ENCODE data around the gene DSTN. TPM values are rescaled to one million over a fixed set of nuclear protein-coding genes. Genes with fewer than 3 reads are reported as not detected.

Gene DSTN
- total RNA-seq = 20.2 TPM

- peak; percentile 71 to 85 (median 83) for DNase-seq (ENCODE audit: low read depth in 2 of 3, low spot score in 2 of 3)
Observed at GRCh38 chr20:17569616-17570346, at the start of gene DSTN. Gene DSTN (plus strand): TSS chr20:17570075. CDS start chr20:17570209, 134 bp downstream.

DNA sequence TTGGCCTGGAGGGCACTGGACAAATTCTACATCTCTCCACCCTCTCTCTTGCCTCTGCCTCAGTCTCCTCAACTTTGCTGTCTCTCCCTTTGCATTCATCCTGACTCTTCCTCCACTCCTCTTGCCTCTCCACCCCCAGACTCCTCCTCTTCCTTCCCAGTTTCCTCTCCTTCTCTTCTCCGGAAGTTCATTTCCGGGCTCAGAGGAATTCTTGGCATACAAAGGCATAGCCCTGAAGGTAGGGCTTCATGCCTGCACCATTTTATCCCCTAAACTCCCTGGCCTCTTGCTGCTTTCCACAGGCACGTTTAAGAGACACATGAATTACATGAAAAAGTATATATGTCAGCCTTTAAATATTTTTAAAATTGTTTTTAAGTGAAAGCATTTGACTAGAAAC, 49.3 kb upstream of the DSTN start:
- no peak for DNase-seq (ENCODE audit: low read depth in 2 of 3, low spot score in 2 of 3)

DNA sequence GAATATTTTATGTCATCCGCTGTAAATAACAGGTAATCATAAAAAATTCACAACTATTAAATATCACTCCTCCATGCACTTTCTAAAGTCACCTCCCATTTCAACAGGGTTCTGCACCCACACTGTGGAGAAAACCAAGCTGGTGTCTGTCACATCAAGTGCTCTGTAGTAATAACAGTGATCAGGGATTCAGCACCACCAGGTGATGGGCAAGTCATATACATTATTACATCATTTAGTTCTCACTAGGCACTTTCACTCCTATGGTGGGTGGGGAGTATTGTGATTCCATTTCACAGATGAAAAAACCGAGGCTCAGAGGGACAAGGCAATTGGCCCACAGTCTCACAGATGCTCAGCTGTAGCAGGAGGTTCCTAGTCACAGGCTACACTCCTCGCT, 47.3 kb upstream of the DSTN start:
- no peak for DNase-seq (ENCODE audit: low read depth in 2 of 3, low spot score in 2 of 3)

GRCh38 chr20:17523326-17523725, 46.5 kb upstream of the DSTN start:
- no peak for DNase-seq (ENCODE audit: low read depth in 2 of 3, low spot score in 2 of 3)

DNA sequence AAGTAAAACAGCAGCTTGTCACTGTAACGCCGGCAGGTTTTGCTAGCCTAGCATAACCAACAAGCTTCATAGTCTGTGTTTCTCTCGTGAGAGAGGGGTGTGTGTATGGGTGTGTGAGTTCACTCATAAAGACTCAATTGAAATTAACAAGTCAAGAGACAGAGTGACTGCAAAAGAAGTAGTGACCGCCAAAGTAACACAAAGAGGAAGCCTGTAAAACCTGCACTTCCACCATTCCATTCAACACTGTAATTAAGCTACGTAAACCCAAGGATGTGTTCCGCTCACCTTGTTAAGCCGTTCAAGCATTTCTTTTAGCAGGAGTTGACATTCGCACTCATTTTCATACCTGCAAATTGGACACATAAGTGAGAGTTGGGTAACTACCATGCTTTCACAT, 45.3 kb upstream of the DSTN start:
- no peak for DNase-seq (ENCODE audit: low read depth in 2 of 3, low spot score in 2 of 3)

GRCh38 chr20:17525132-17525531, 44.7 kb upstream of the DSTN start:
- DNase-seq (ENCODE audit: low read depth in 2 of 3, low spot score in 2 of 3) = no peak

DNA sequence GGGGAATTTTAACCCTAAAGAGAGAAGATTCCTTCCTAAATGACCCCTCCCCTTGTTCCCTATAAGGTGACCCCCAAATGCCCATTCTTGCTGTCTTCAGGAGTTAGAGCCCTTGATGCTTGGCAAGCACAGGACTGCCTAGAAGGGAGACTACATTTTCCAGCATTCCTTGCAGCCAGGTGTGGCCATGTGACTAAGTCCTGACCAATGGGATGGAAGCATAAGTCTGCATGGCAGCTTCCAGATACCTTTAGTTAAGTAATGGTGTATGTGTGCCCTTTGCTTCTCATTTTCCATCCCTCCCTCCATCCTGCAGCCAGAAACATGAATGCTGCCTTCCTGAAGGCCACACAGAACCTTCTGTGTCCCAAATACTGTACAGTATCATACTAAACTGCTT, 44.2 kb upstream of the DSTN start:
- peak in 2 of 3 donors; percentile 15 to 32 for DNase-seq (ENCODE audit: low read depth in 2 of 3, low spot score in 2 of 3)

DNA sequence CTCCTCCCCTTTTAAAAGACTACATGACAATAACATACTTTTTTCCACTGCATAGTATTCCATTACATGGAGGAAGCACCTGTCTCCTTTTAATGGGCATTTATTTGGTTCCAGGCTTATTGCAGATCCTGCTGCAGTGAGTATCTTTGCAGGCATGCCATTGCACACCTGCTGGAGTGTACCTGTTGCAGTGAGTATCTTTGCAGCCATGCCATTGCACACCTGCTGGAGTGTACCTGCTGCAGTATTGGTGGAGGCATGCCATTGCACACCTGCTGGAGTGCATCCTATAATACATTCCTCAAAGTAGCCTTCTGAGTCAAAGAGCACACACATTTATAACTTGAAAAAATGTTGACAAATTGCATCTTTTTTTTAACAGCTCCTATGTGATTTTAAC, 40.3 kb upstream of the DSTN start:
- no peak for DNase-seq (ENCODE audit: low read depth in 2 of 3, low spot score in 2 of 3)

- no peak for DNase-seq (ENCODE audit: low read depth in 2 of 3, low spot score in 2 of 3)
Observed at GRCh38 chr20:17530153-17530552, 39.7 kb upstream of the DSTN start.

GRCh38 chr20:17530716-17531664, 38.9 kb upstream of the DSTN start, which contains the start of gene BFSP1:
Gene BFSP1 (minus strand): TSS chr20:17531379. CDS start chr20:17531329, 50 bp downstream.
- peak in 2 of 3 donors; percentile 51 to 59 for DNase-seq (ENCODE audit: low read depth in 2 of 3, low spot score in 2 of 3)

- DNase-seq (ENCODE audit: low read depth in 2 of 3, low spot score in 2 of 3) = no peak
Observed at GRCh38 chr20:17531665-17532025, 38.2 kb upstream of the DSTN start.

- DNase-seq (ENCODE audit: low read depth in 2 of 3, low spot score in 2 of 3) = peak in 1 of 3 donors; percentile 16
Observed at GRCh38 chr20:17533396-17533795, 36.5 kb upstream of the DSTN start.

GRCh38 chr20:17534077-17534476, 35.8 kb upstream of the DSTN start:
- no peak for DNase-seq (ENCODE audit: low read depth in 2 of 3, low spot score in 2 of 3)

DNA sequence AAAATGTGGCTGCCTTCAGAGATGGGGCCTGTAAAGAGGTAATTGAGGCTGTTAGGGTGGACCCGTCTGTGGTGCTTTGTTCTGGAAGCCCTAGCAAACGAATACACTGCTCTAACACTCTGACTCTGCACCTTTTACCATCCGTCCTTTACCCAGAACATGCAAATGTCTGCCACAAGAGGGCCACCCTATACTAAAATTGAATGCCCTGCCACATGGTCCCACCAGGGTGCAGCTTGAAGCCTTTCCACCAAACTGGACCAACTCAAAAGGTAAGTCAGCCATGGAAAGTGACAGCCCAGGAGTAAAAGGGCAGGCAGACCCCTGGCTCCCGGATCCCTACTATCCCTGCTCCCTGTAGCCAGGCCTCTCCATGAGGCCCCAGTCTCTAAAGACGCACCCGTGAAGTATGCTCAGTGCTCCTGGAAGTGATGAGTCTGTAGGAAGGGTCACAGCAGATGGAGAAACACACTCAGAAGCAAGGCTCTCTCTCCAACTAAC, 32.9 kb upstream of the DSTN start:
- peak; percentile 29 to 85 (median 68) for DNase-seq (ENCODE audit: low read depth in 2 of 3, low spot score in 2 of 3)

- DNase-seq (ENCODE audit: low read depth in 2 of 3, low spot score in 2 of 3) = no peak
Observed at GRCh38 chr20:17537959-17538358, 31.9 kb upstream of the DSTN start.

DNA sequence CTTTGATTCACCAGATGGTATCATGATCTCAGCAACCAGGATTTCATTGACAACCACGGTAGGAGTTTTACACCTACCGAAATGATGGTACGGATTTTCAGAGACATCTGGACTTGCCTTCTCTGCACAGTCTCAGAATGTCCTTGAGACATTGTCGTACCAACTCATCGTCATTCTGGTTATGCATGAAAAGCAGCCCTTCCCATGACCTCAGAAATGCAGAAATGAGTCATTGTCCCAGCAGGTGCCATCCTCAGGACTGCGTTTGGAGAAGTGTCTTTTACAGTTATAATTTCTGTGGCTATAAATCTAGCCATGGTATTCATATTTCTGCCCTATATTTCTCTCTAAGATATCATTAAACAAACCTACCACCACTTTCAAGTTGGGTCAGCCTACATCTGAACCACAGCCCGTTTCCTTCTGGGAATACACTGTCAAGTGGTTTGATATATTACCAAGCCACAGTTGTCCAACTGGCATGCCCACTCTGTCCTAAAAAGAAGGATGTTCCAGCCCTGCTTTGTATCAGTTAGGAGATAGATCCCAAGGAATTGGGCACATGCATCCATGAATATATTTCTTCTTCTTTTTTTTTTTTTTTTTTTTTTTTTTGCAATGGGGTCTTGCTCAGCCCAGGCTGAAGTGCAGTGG, 31.2 kb upstream of the DSTN start:
- peak in 2 of 3 donors; percentile 15 to 43 for DNase-seq (ENCODE audit: low read depth in 2 of 3, low spot score in 2 of 3)

- DNase-seq (ENCODE audit: low read depth in 2 of 3, low spot score in 2 of 3) = no peak
Observed at GRCh38 chr20:17541596-17541995, 28.3 kb upstream of the DSTN start.

- no peak for DNase-seq (ENCODE audit: low read depth in 2 of 3, low spot score in 2 of 3)
Observed at GRCh38 chr20:17541996-17542395, 27.9 kb upstream of the DSTN start.

GRCh38 chr20:17542481-17542880, 27.4 kb upstream of the DSTN start:
- DNase-seq (ENCODE audit: low read depth in 2 of 3, low spot score in 2 of 3) = no peak

DNA sequence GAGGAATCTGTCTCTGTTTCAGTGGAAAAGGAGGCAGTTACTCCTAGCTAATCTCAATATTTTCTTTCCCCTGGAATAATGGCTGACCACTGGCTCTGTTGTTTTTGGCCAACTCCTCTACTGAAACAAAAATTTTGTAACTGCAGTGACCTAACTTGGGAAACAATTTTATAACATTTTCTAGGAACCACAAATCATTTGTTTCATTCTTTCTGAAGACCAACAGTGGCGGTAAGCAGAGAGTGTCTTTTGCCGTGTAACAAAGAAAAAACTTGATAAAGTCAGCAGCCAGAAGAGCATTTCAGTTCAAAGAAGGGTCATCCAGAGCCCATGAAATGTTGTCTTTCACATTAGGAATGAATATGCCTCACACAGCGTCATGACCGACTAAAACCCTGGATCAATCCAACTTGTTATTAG, 26.9 kb upstream of the DSTN start:
- no peak for DNase-seq (ENCODE audit: low read depth in 2 of 3, low spot score in 2 of 3)

Measured in hematopoietic multipotent progenitor cell (in vitro differentiated cells).